ENCODE results near the gene NAP1L4. TPM values are rescaled to one million over a fixed set of nuclear protein-coding genes. Genes with fewer than 3 reads are reported as not detected.

NAP1L4 gene
- total RNA-seq, 1 experiment from 2014 or later = 144 TPM

DNA sequence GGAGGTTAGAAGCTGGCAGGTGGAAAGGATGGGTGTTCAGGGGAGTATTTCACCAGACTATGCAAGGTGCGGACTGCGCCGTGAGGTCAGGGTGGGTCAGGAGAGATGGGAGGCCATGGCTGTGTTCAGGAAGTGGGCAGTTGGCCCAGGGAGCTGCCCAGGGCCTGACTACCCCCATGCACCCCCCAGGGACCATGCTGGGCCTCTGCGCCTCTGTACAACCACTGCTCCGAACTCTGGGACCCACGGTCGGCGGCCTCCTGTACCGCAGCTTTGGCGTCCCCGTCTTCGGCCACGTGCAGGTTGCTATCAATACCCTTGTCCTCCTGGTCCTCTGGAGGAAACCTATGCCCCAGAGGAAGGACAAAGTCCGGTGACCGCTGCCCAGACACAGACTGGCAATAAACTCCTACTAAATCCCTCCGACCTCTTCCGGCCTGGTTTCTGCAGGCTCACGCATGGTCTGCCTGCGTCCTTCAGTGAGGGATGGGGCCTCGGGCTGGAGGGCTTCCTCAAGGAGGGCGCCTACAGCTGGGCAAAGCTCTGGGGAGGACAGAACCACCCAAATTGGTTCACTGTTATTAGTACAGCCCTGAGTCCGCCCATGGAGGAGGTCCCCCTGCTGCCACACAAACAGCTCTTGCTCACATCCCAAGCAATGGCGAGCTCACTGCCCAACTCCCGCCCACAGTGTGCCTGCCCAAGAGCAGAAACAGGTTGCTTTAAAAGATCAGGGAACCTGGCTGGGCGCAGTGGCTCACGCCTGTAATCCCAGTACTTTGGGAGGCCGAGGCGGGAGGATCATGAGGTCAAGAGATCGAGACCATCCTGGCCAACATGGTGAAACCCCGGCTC is 67.1 kb downstream of the NAP1L4 start:
- no peak for TF ChIP-seq CEBPB (IDR thresholded peaks at IDR 0.05; ENCODE audit: low read depth)
- TF ChIP-seq ELF1 (IDR thresholded peaks at IDR 0.05; ENCODE audit: borderline replicate concordance, low read depth) = no peak
- TF ChIP-seq RAD21 (IDR thresholded peaks at IDR 0.05; ENCODE audit: low read depth) = no peak
- TF ChIP-seq YY1 (IDR thresholded peaks at IDR 0.05; ENCODE audit: extremely low read depth, insufficient replicate concordance, low read depth, low read length) = no peak
- no peak for TF ChIP-seq TCF7L2 (IDR thresholded peaks at IDR 0.05; ENCODE audit: borderline replicate concordance, extremely low read depth, insufficient read depth, insufficient read length)
- Histone ChIP-seq H3K4me3 (replicated peaks in 1 of 2; ENCODE audit: low read depth in 1 of 2, low read length in 2 of 2) (no peak overlapping the region), H3K79me2 (ENCODE audit: insufficient read depth, low read length) (peaks cover 30% of the 10 kb centered on the region), H3K9me2 (ENCODE audit: insufficient read depth) (no peaks in the 10 kb centered on the region), H2AFZ (ENCODE audit: low read depth, low read length, poor library complexity, severe bottlenecking) (no peak overlapping the region), H3K4me1 (ENCODE audit: control insufficient read depth in 1 of 2, insufficient read depth in 2 of 2, low read length in 2 of 2) (peaks cover 23 to 48% of the 10 kb centered on the region in 2 experiments), H3K4me2 (ENCODE audit: low read length) (peak overlapping the region; percentile 30; the same call in 1 of the 2 replicates), H3K9me3 (ENCODE audit: control insufficient read depth in 1 of 2, insufficient read depth in 1 of 2, low read depth in 1 of 2, low read length in 2 of 2) (no peaks in the 10 kb centered on the region), H3K9ac (ENCODE audit: low read length) (no peak overlapping the region), H3K36me3 (ENCODE audit: control insufficient read depth in 1 of 2, insufficient read depth in 2 of 2, low read length in 2 of 2) (peaks cover 0 to 15% of the 10 kb centered on the region in 2 experiments; a peak in 2 of 4 replicates), H4K20me1 (ENCODE audit: insufficient read depth) (peaks cover 14% of the 10 kb centered on the region; the same call in 1 of the 2 replicates), H3K27me3 (ENCODE audit: insufficient read depth, low read length) (no peaks in the 10 kb centered on the region), H3K27ac (ENCODE audit: low read depth, low read length) (peak overlapping the region; percentile 39; the same call in 1 of the 2 replicates)
- POLR2A ChIA-PET = interaction anchor here (1.0 to 3.0 kb wide), 3 partner anchors 13 to 26 kb away, joined by 3 to 13 read pairs (median 4); no protein-coding TSS in a partner anchor
- RAD21 ChIA-PET (ENCODE audit: low non-redundant PET in 1 of 2, low total read pairs in 2 of 2, uncharacterized antibody in 2 of 2, unreplicated experiment in 2 of 2) = no interaction called here
- no TSS peak for BruUV-seq (replicated peaks)
- intact Hi-C loops (cut with micrococcal nuclease) = loop anchor here (5.0 kb wide), 1 partner anchor 292 kb away; the partner anchor contains the start of gene MRGPRG
- CTCF ChIA-PET = interaction anchor here (1.0 to 1.2 kb wide), 2 partner anchors 34 to 391 kb away, joined by 3 to 6 read pairs; no protein-coding TSS in a partner anchor
- ATAC-seq = no peak
- no peak for DNase-seq (ENCODE audit: low read depth, low spot score)

DNA sequence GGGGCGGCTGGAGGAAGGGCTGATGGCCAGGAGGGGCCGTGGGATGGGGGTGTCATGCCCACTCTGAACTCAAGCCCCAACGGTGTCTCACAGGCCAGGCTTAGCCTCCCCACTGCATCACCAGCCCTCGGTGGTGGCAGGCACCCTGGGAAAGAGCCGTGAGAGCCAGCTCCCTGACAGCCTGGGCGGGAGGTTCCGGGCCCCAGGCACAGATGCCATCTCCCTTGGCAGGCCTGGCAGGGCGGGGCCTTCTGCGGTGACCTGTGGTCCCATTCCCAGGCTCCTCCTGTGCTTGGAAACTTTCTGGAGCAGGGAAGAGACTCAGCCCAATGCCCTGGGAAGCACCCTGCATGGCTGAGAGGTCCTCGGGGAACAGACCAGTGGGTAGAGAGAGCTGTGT is 67.7 kb downstream of the NAP1L4 start:
- ATAC-seq (peak; percentile 16; the same call in 1 of the 2 replicates), DNase-seq (ENCODE audit: low read depth, low spot score) (no peak)
- ChIA-PET CTCF (interaction anchor here (1.2 kb wide), 1 partner anchor 33 kb away, joined by 3 read pairs; no protein-coding TSS in a partner anchor), POLR2A (no interaction called here), RAD21 (ENCODE audit: low non-redundant PET in 1 of 2, low total read pairs in 2 of 2, uncharacterized antibody in 2 of 2, unreplicated experiment in 2 of 2) (no interaction called here)
- intact Hi-C loops (cut with micrococcal nuclease) = no loop called here
- peaks cover 20 to 41% of the 10 kb centered on the region in 2 experiments for H3K4me1 ChIP-seq (ENCODE audit: control insufficient read depth in 1 of 2, insufficient read depth in 2 of 2, low read length in 2 of 2)
- no peaks in the 10 kb centered on the region for H3K9me3 ChIP-seq (ENCODE audit: control insufficient read depth in 1 of 2, insufficient read depth in 1 of 2, low read depth in 1 of 2, low read length in 2 of 2)
- H2AFZ ChIP-seq (ENCODE audit: low read depth, low read length, poor library complexity, severe bottlenecking) = no peak overlapping the region
- no peaks in the 10 kb centered on the region for H3K27me3 ChIP-seq (ENCODE audit: insufficient read depth, low read length)
- H3K27ac ChIP-seq (ENCODE audit: low read depth, low read length) = peak overlapping the region; percentile 39; the same call in 1 of the 2 replicates
- no peak overlapping the region for H3K4me3 ChIP-seq (replicated peaks in 1 of 2; ENCODE audit: low read depth in 1 of 2, low read length in 2 of 2)
- H3K36me3 ChIP-seq (ENCODE audit: control insufficient read depth in 1 of 2, insufficient read depth in 2 of 2, low read length in 2 of 2) = peaks cover 0 to 15% of the 10 kb centered on the region in 2 experiments; a peak in 2 of 4 replicates
- H3K79me2 ChIP-seq (ENCODE audit: insufficient read depth, low read length) = peaks cover 30% of the 10 kb centered on the region
- peak overlapping the region; percentile 30; the same call in 1 of the 2 replicates for H3K4me2 ChIP-seq (ENCODE audit: low read length)
- 0 out of 2 replicates have a peak, but pooled peaks have one; percentile 18 for TF ChIP-seq POLR2AphosphoS5 (IDR thresholded peaks at IDR 0.05; ENCODE audit: low read depth, low read length)
- TF ChIP-seq, protein P1, sequence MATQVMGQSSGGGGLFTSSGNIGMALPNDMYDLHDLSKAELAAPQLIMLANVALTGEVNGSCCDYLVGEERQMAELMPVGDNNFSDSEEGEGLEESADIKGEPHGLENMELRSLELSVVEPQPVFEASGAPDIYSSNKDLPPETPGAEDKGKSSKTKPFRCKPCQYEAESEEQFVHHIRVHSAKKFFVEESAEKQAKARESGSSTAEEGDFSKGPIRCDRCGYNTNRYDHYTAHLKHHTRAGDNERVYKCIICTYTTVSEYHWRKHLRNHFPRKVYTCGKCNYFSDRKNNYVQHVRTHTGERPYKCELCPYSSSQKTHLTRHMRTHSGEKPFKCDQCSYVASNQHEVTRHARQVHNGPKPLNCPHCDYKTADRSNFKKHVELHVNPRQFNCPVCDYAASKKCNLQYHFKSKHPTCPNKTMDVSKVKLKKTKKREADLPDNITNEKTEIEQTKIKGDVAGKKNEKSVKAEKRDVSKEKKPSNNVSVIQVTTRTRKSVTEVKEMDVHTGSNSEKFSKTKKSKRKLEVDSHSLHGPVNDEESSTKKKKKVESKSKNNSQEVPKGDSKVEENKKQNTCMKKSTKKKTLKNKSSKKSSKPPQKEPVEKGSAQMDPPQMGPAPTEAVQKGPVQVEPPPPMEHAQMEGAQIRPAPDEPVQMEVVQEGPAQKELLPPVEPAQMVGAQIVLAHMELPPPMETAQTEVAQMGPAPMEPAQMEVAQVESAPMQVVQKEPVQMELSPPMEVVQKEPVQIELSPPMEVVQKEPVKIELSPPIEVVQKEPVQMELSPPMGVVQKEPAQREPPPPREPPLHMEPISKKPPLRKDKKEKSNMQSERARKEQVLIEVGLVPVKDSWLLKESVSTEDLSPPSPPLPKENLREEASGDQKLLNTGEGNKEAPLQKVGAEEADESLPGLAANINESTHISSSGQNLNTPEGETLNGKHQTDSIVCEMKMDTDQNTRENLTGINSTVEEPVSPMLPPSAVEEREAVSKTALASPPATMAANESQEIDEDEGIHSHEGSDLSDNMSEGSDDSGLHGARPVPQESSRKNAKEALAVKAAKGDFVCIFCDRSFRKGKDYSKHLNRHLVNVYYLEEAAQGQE (IDR thresholded peaks at IDR 0.05; ENCODE audit: low read depth) = no peak
- BruUV-seq (replicated peaks) = no TSS peak
- no peaks in the 10 kb centered on the region for H3K9me2 ChIP-seq (ENCODE audit: insufficient read depth)
- H3K9ac ChIP-seq (ENCODE audit: low read length) = no peak overlapping the region
- peaks cover 14% of the 10 kb centered on the region; the same call in 1 of the 2 replicates for H4K20me1 ChIP-seq (ENCODE audit: insufficient read depth)

Measured in HCT116 (cell line).